ENCODE measurements around the gene NDUFB11.

Gene NDUFB11

GRCh38 chrX:47176101-47176740, 31.7 kb upstream of the NDUFB11 start:
- CTCF ChIA-PET, result no interaction called here
- DNase-seq (ENCODE audit: extremely low spot score), result no peak
- POLR2A ChIA-PET, result no interaction called here
- TF ChIP-seq, protein P1, sequence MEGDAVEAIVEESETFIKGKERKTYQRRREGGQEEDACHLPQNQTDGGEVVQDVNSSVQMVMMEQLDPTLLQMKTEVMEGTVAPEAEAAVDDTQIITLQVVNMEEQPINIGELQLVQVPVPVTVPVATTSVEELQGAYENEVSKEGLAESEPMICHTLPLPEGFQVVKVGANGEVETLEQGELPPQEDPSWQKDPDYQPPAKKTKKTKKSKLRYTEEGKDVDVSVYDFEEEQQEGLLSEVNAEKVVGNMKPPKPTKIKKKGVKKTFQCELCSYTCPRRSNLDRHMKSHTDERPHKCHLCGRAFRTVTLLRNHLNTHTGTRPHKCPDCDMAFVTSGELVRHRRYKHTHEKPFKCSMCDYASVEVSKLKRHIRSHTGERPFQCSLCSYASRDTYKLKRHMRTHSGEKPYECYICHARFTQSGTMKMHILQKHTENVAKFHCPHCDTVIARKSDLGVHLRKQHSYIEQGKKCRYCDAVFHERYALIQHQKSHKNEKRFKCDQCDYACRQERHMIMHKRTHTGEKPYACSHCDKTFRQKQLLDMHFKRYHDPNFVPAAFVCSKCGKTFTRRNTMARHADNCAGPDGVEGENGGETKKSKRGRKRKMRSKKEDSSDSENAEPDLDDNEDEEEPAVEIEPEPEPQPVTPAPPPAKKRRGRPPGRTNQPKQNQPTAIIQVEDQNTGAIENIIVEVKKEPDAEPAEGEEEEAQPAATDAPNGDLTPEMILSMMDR (IDR thresholded peaks at IDR 0.05; ENCODE audit: control extremely low read depth, extremely low read depth, low read depth, missing control alignments), result no peak

DNA sequence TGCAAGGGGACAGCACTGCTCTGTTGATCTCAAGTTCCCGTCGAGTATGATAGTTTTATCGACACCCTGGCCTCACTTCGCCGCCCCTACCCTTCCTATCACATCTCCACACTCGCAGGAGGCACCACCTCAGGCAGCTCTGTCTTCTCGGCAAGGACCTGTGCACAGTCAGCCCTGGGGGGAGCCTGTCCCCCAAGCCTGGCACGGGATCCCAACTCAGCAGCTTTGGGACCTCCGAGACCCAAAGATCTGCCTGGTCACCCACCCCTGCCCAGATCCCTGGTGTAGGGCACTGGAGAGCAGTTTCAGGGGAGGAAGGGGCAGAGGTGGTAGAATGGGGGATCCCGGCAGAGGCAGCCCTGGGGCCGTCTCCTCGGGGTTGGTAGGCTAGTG, 31.1 kb upstream of the NDUFB11 start:
- no peak for DNase-seq (ENCODE audit: extremely low spot score)
- ChIA-PET POLR2A (no interaction called here), CTCF (no interaction called here)
- TF ChIP-seq, protein P1 (IDR thresholded peaks at IDR 0.05; ENCODE audit: control extremely low read depth, extremely low read depth, low read depth, missing control alignments), result no peak

- CTCF ChIA-PET, result no interaction called here
- TF ChIP-seq, protein P1 (IDR thresholded peaks at IDR 0.05; ENCODE audit: control extremely low read depth, extremely low read depth, low read depth, missing control alignments), result no peak
- POLR2A ChIA-PET, result no interaction called here
- DNase-seq (ENCODE audit: extremely low spot score), result no peak
Observed at GRCh38 chrX:47174846-47175587, 30.5 kb upstream of the NDUFB11 start.

DNA sequence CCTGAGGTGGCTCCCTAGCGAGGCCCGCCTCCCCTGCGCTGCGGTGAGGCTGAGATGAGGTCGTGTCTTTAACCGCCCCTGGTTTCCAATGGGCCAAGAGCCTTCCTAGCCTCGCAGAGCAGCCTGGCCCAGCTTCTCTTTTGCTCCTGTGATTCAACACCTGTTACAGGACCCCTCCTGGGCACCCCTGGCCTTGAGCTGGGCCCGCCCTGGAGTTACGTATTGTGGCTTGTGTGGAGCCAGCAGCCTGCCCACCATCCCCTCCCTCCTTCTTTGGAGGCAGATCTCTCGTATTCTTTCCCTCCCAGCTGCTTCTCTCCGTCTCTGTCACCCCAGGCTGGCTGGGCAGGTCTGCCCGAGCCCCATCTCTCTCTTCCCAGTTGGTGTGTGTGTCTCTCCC, 29.9 kb upstream of the NDUFB11 start:
- POLR2A ChIA-PET, result no interaction called here
- DNase-seq (ENCODE audit: extremely low spot score), result no peak
- CTCF ChIA-PET, result no interaction called here

GRCh38 chrX:47172971-47173792, 28.7 kb upstream of the NDUFB11 start:
- TF ChIP-seq, protein P1 (IDR thresholded peaks at IDR 0.05; ENCODE audit: control extremely low read depth, extremely low read depth, low read depth, missing control alignments), result no peak
- POLR2A ChIA-PET, result no interaction called here
- CTCF ChIA-PET, result no interaction called here
- no peak for DNase-seq (ENCODE audit: extremely low spot score)

More for the DNA sequence above, 29.9 kb upstream of the NDUFB11 start:
- TF ChIP-seq, protein P1 (IDR thresholded peaks at IDR 0.05; ENCODE audit: control extremely low read depth, extremely low read depth, low read depth, missing control alignments), result no peak

GRCh38 chrX:47172549-47172948, 28.0 kb upstream of the NDUFB11 start:
- ChIA-PET CTCF (interaction anchor here (1.3 kb wide), 1 partner anchor 27 kb away, joined by 3 read pairs; the partner anchor contains the start of gene RBM10), POLR2A (no interaction called here)
- TF ChIP-seq, protein P1 (IDR thresholded peaks at IDR 0.05; ENCODE audit: control extremely low read depth, extremely low read depth, low read depth, missing control alignments), result no peak
- DNase-seq (ENCODE audit: extremely low spot score), result no peak
